Tongue (tissue), 2 donors: ENCODE data around the gene PDE6H. TPM values are rescaled to one million over a fixed set of nuclear protein-coding genes. Genes with fewer than 3 reads are reported as not detected.

Experiments
- DNase-seq: peaks from one replicate; pipeline ENCODE4 v3.0.0-alpha.2; 2015
- total RNA-seq: library from RNA; depleted of rRNA; stranded (reverse); fragments of >200 nt; gene quantifications from one replicate; pipeline ENCODE4 v1.2.3, GENCODE V29; 2014

Gene PDE6H
- total RNA-seq, 1 donor from 2014 or later: not detected

GRCh38 chr12:14952299-14952921 is 20.4 kb upstream of the PDE6H start:
- DNase-seq: peak; percentile 55

GRCh38 chr12:14953752-14954151 is 19.1 kb upstream of the PDE6H start:
- DNase-seq: no peak

DNA sequence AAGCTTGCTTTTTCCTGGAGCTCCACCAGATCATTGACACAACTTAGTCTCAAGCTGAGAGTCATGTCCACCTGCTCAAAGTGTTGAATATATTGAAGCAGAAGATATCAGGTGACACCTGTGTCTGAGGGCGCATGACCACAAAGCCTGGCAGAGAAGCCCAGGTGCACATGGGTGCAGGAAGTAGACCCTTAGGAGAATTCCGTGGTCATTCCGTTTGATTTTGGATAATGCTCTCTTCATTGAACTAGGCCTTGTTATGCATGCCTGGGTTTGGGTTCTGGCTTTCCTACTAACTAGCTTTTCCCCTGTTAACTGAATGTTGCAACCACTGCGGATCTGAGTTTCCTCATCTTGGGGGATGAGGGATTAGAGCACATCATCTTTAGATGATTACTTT is 18.6 kb upstream of the PDE6H start:
- DNase-seq: no peak

DNA sequence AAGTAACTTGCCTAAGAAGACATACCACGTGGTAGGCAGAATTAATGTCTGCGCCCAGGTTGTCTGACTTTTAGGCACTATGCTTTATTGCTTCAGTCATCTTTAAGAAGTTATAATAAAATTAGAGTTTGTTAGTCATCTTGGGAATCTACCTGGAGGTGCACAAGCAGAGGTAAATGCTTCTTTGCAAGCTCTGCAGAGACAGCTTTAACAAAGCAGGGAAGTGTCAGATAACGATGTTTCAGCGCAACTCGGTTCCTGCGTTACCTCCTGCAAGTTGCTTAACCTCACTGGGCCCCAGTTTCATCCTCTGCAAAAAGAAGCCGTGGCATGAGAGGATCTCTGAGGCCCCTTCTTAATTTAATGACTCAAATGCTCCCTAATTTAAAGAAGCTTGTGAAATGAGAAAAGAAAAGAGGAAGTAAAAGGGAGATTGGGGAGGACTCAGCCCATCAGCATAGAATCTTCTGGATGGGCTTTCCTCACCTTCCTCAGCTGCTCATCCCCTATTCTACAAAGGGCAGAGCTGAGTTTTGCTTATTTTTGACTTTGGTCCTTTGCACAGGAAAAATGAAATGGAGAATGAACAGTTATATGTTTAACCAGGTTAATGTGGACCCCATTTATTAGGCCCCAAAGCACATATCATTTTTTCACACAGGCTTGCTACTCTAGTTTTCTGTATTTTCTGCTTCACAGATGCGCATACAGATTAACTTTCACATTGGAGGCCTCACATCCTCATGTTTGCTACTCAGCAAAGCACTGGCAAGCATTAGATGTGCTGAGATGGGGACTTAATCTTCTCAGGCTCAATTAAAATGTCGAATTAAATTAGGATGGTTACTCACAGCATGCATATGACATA is 16.6 kb upstream of the PDE6H start:
- DNase-seq: no peak

DNA sequence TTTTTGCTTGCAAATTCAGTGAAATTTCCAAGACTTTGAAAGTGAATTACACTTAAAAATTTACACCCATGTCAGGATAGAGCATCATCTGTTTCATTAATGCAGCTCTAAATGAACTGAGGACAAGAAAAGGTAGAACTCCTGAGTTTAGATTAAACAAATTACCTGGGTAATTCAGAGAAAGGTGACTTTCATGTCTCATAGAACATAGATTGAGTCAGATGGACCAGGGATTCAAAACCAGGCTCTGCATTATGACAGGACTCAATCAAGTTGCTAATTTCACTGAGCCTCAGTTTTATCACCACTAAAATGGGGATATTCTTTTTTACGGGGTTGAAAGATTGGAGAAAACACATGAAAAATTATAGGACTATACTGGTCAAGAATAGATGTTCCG is 15.9 kb upstream of the PDE6H start:
- no peak for DNase-seq

GRCh38 chr12:14957551-14958168 is 15.2 kb upstream of the PDE6H start:
- DNase-seq: no peak

GRCh38 chr12:14958361-14959125 is 14.3 kb upstream of the PDE6H start:
- no peak for DNase-seq

- DNase-seq: no peak
Measured at GRCh38 chr12:14959126-14959440, 13.8 kb upstream of the PDE6H start.

GRCh38 chr12:14959463-14959862 is 13.4 kb upstream of the PDE6H start:
- DNase-seq: no peak

- no peak for DNase-seq
Measured at GRCh38 chr12:14959916-14960496, 12.8 kb upstream of the PDE6H start.

DNA sequence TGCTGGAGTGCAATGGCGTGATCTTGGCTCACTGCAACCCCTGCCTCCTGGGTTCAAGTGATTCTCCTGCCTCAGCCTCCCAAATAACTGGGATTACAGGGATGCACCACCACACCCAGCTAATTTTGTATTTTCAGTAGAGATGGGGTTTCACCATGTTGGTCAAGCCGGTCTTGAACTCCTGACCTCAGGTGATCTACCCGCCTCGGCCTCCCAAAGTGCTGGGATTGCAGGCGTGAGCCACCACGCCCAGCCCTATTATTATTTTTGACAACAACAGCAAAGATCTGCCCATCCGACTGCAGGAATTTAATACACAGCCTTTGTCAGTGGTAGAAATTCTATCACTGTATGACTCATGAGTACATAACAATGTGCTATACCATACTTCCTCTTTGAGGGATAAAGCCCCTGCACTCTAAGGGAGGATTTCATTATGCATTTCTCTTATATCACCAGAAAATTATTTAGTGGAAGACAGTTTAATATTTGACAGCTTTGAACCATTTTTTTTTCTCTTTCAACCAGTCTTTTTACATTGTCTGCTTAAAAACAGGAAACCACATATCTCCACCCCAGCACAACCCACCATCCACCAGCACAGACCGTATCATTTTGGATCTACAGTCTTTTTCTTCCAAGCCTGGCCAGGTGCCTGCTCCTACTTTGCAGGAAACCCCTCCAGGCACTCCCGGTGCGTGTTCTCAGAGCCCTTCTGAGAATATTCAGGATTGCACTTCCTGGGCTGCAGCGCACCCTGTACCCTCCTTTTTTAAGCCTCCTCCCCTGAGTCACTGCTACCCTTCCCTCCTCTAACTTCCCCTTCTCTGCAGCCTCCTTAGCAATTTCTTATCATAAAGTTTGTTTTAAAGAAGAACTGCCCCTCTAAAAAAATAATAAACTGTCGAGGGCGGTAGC is 12.0 kb upstream of the PDE6H start:
- DNase-seq: no peak

DNA sequence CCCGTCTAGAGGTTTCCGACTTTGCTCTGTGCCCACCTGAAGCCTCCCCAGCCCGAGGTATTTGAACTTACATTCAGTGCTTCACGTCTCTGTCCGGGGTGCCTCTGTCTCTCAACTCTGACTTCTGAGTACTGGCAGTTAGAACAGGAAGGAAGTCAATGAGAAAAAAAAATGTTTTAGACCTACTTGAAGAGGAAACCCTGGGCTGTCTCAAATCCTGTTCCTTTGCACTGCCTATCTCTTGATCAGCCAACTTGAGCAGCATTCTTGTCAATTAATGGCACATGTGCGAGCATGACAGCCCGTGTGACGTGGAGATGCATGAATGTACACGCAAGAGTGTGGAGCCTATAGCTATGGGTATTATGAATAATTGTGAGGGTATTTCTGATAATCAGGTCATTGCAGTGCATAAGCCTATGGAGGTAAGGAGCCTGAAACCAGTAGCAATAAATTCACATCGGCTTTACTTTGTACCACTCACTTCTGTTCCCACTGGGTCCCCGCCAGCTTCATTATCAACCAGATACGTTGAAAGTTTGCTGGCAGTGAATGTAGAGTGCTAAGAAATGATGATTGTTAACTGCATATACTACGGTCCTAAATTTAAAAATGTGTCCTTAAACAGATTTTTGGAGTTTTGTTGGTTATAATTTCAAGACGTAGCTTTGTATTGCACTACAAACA is 11.2 kb upstream of the PDE6H start, which contains the start of gene ARHGDIB:
Gene ARHGDIB (minus strand): TSS at position 136 of the 687 bp plus-strand sequence. CDS start 10,889 bp downstream, outside the sequence.
- no peak for DNase-seq

GRCh38 chr12:14962153-14962539 is 10.7 kb upstream of the PDE6H start:
- DNase-seq: no peak

- no peak for DNase-seq
Measured at GRCh38 chr12:14962797-14963196, 10.0 kb upstream of the PDE6H start.

DNA sequence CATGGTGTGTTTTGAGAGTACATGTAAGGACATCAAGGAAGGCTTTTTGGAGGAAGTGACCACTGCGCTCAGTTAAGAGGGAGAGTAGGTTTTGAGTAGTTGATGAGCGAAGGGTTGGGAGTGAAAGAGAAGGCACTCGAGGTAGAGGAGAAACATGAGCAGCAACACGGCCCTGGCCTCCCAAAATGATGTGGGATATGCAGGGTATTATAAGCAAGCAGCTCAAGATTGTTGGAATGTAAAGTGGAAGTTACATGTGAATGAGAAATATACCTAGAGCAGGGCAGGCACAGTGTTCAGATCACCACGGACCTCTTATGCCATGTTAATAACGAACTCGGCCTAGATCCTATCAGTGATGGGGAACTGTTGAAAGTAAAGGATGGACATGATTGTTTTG is 9.3 kb upstream of the PDE6H start:
- DNase-seq: no peak

DNA sequence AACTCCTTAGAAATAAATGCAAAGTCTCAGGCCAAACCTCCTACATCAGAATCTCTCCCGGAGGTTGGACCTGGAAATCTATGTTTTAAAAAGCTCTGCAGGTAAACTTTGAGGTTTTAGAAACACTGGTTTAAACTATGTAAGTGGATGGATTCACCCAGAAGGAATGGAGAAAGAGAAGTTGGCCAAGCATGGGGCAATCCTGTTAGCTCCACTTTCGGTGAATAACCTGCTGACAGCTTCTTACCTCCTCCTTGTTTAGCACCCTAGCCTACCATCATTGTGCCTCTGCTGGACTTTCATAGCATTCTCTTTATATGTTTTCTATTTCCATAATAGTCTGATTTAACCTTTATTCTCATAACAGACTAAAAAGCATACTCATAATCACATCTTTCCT is 8.4 kb upstream of the PDE6H start:
- DNase-seq: no peak

DNA sequence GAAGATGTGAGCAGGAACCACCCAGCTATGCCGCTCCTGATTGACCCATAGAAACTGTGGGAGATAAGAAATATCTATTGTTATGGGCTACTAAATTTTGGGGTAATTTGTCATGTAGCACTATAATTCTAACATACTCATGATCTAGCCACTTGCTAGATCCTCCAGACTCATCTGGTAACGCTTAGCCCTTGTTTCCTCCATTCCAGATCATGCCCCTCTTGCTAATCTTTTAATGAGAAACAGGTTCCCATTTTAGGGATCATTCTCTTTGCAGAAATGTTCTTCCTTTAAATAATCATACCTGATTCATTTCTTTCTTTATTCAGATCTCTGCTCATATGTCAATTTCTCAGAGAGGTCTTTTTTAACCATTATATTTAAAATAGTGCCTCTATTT is 7.6 kb upstream of the PDE6H start:
- no peak for DNase-seq

GRCh38 chr12:14968478-14968877 is 4.4 kb upstream of the PDE6H start:
- DNase-seq: no peak

GRCh38 chr12:14970473-14970872 is 2.4 kb upstream of the PDE6H start:
- no peak for DNase-seq

DNA sequence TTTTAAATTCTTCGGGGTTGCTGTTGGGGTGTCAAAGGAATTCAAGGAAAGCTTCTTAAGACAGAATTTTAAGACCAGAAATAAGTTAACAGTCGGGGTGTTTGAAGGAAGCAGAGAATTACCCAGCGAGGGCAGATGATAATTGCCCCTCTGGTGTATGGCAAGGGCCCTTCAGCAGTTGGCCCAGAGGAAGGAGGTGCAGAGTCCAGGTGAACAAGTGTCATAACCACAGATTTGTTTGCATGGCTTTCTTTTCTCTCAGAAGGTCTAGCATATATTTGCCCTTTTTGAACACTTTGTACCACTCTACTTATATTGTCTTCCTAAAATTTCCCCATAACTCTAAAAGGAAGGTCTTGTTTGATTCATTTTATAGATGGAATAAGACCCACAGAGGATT is 1.8 kb downstream of the PDE6H start:
- no peak for DNase-seq

DNA sequence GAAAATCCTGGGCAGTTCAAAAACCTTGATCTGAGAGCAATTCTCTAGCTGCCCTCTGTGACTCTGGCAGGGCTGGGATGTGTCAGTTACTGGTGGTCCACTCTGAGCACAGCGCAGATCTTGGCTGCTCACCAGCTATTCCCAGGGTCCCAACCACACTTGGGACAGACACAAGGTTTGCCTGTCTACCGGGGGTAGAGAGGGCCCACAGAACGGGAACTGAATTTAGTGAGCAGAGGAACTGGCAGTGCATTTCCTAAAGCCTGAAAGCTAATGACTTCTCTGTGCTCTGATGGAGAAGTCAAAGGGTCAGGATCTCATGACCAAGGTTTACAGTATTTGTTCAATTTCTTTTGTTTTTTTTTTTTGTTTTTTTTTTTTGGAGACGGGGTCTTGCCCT is 2.6 kb downstream of the PDE6H start:
- no peak for DNase-seq
